GM21447 (cell line): ENCODE measurements around the gene VIPR2.
"Not testable (repeated sequence)": the region's sequence is repeated elsewhere in the genome, so short reads cannot be mapped to it uniquely, and the experiment has no call there.

ENCODE experiments used
- ATAC-seq: cut with Tn5 transposase; IDR thresholded peaks from one replicate; pipeline ENCODE4 v1.9.1; 2021; ENCODE audit not compliant: unreplicated experiment

Gene VIPR2

GRCh38 chr7:159140170-159140910 is 4.3 kb downstream of the VIPR2 start:
- no peak for ATAC-seq

GRCh38 chr7:159139639-159140038 is 5.0 kb downstream of the VIPR2 start:
- ATAC-seq: no peak

GRCh38 chr7:159139202-159139601 is 5.5 kb downstream of the VIPR2 start:
- no peak for ATAC-seq

GRCh38 chr7:159138508-159138907 is 6.2 kb downstream of the VIPR2 start:
- ATAC-seq: no peak

GRCh38 chr7:159137906-159138305 is 6.8 kb downstream of the VIPR2 start:
- no peak for ATAC-seq

- no peak for ATAC-seq
These were observed 7.8 kb downstream of the VIPR2 start for GRCh38 chr7:159136846-159137245.

GRCh38 chr7:159136442-159136841 is 8.2 kb downstream of the VIPR2 start:
- ATAC-seq: no peak

- ATAC-seq: no peak
These were observed 8.7 kb downstream of the VIPR2 start for GRCh38 chr7:159136013-159136412.

- not testable (repeated sequence) for ATAC-seq
These were observed 11.8 kb downstream of the VIPR2 start for GRCh38 chr7:159132670-159133443.

- no peak for ATAC-seq
These were observed 13.8 kb downstream of the VIPR2 start for GRCh38 chr7:159130820-159131219.

- ATAC-seq: no peak
These were observed 14.4 kb downstream of the VIPR2 start for GRCh38 chr7:159130199-159130775.

GRCh38 chr7:159128767-159129166 is 15.9 kb downstream of the VIPR2 start:
- no peak for ATAC-seq

GRCh38 chr7:159127691-159128642 is 16.7 kb downstream of the VIPR2 start:
- no peak for ATAC-seq

GRCh38 chr7:159126311-159127260 is 18.1 kb downstream of the VIPR2 start:
- no peak for ATAC-seq

GRCh38 chr7:159125955-159126270 is 18.8 kb downstream of the VIPR2 start:
- no peak for ATAC-seq

- ATAC-seq: no peak
These were observed 19.3 kb downstream of the VIPR2 start for GRCh38 chr7:159125104-159125954.

- ATAC-seq: not testable (repeated sequence)
These were observed 20.9 kb downstream of the VIPR2 start for GRCh38 chr7:159123793-159124192.

- not testable (repeated sequence) for ATAC-seq
These were observed 21.4 kb downstream of the VIPR2 start for GRCh38 chr7:159123294-159123693.

- no peak for ATAC-seq
These were observed 22.4 kb downstream of the VIPR2 start for GRCh38 chr7:159122276-159122675.
